Endothelial cell of umbilical vein (primary cell): Measurements from ENCODE around the gene MRGPRF. TPM values are rescaled to one million over a fixed set of nuclear protein-coding genes. Genes with fewer than 3 reads are reported as not detected.

ENCODE experiments used
- BruUV-seq: library from RNA; stranded (reverse); fragments of 400-500 nt; replicated peaks from 2 replicates; lab custom pipeline; 2021; lab: Mats Ljungman, UMichigan
- CTCF ChIA-PET: fragments of 300-600, 350-600 bp; sonication (Branson Sonifier 250); formaldehyde crosslinking; loops from one replicate; lab custom pipeline; 2021; ENCODE audit warnings: antibody characterized with exemption, inconsistent platforms; lab: Charles Lee
- POLR2A ChIA-PET: fragments of 300-600, 350-600 bp; sonication (Branson Sonifier 250); formaldehyde crosslinking; loops from one replicate; lab custom pipeline; 2021; ENCODE audit warnings: antibody characterized with exemption, inconsistent platforms; lab: Charles Lee
- DNase-seq: peaks from one replicate; pipeline ENCODE4 v3.0.0-alpha.2; 2011; ENCODE audit warnings: low read depth, low spot score
- FAIRE-seq: peaks from 2 replicates; lab custom pipeline; 2011; peaks lifted over from hg19 to GRCh38; lab: Jason Lieb, UNC
- H2AFZ ChIP-seq: 2 replicates; pipeline ENCODE4 v1.6.0; 2012; ENCODE audit warnings: low read depth, low read length, control low read depth, inconsistent platforms
- H3K27ac ChIP-seq: 2 replicates; pipeline ENCODE4 v1.5.1; 2011; ENCODE audit warnings: low read depth, mild to moderate bottlenecking, control low read depth, low read length, moderate library complexity; ENCODE audit not compliant: insufficient read depth
- H3K27me3 ChIP-seq, 2 experiments: 2 replicates each; pipeline versions ENCODE4 v1.6.0 to v1.6.1; 2011; ENCODE audit warnings: low read length in 2 of 2, mixed read lengths in 1 of 2; ENCODE audit not compliant: control insufficient read depth in 2 of 2, insufficient read depth in 2 of 2
- H3K36me3 ChIP-seq, 2 experiments: 2 replicates in 1 of 2; 3 replicates in 1 of 2; pipeline ENCODE4 v1.5.1; 2011; ENCODE audit warnings: low read length in 2 of 2, mild to moderate bottlenecking in 1 of 2, moderate library complexity in 1 of 2; ENCODE audit not compliant: control insufficient read depth in 2 of 2, insufficient read depth in 2 of 2; ENCODE audit errors: extremely low read depth in 1 of 2
- H3K4me1 ChIP-seq: 3 replicates; pipeline ENCODE4 v1.5.1; 2011; ENCODE audit warnings: mild to moderate bottlenecking, low read length; ENCODE audit not compliant: control insufficient read depth, insufficient read depth; ENCODE audit errors: extremely low read depth
- H3K4me2 ChIP-seq: 2 replicates; pipeline ENCODE4 v1.6.1; 2011; ENCODE audit warnings: low read length, control low read depth, mixed read lengths; ENCODE audit not compliant: insufficient read depth
- H3K4me3 ChIP-seq, 3 experiments: fragments of 200-600 bp in 1 of 3; sonication (generic), shearing (Covaris generic) in 1 of 3; replicated peaks in 1 of 3; 2 replicates each; pipeline ENCODE4 v1.5.1; 2011 to 2016; ENCODE audit warnings: control low read depth in 3 of 3, low read length in 3 of 3, mild to moderate bottlenecking in 2 of 3, inconsistent platforms in 1 of 3, low read depth in 1 of 3, moderate library complexity in 1 of 3; ENCODE audit not compliant: insufficient read depth in 1 of 3
- H3K79me2 ChIP-seq: 2 replicates; pipeline ENCODE4 v1.6.0; 2012; ENCODE audit warnings: low read length, inconsistent platforms; ENCODE audit not compliant: control insufficient read depth, insufficient read depth
- H3K9ac ChIP-seq: replicated peaks from 2 replicates; pipeline ENCODE3; 2011; ENCODE audit warnings: low read length, control low read depth; ENCODE audit not compliant: insufficient read depth; ENCODE audit errors: extremely low read depth
- H3K9me1 ChIP-seq: replicated peaks from 3 replicates; pipeline ENCODE4 v1.6.0; 2011; ENCODE audit warnings: mild to moderate bottlenecking, low read length; ENCODE audit not compliant: control insufficient read depth, insufficient read depth; ENCODE audit errors: extremely low read depth
- H3K9me3 ChIP-seq: replicated peaks from 2 replicates; pipeline ENCODE4 v1.5.1; 2012; ENCODE audit warnings: low read length, inconsistent platforms; ENCODE audit not compliant: control insufficient read depth, insufficient read depth
- H4K20me1 ChIP-seq: replicated peaks from 2 replicates; pipeline ENCODE3; 2011; ENCODE audit warnings: mild to moderate bottlenecking, low read length; ENCODE audit not compliant: control insufficient read depth, insufficient read depth; ENCODE audit errors: extremely low read depth
- EZH2 ChIP-seq: IDR thresholded peaks from 2 replicates; pipeline ENCODE4 v1.6.1; 2012; ENCODE audit warnings: borderline replicate concordance, low read depth, mild to moderate bottlenecking, moderate library complexity, low read length, inconsistent platforms; ENCODE audit not compliant: severe bottlenecking
- FOS ChIP-seq: IDR thresholded peaks from 2 replicates; pipeline ENCODE4 v1.6.1; 2011; ENCODE audit warnings: mild to moderate bottlenecking, low read length, moderate library complexity, borderline replicate concordance; ENCODE audit not compliant: insufficient read depth
- GATA2 ChIP-seq: IDR thresholded peaks from 2 replicates; pipeline ENCODE4 v1.7.0; 2011; ENCODE audit warnings: low read depth, mild to moderate bottlenecking, moderate library complexity, mixed read lengths, low read length; ENCODE audit not compliant: insufficient read length, insufficient read depth
- JUN ChIP-seq: IDR thresholded peaks from 2 replicates; pipeline ENCODE4 v1.6.1; 2011; ENCODE audit warnings: borderline replicate concordance, low read depth; ENCODE audit not compliant: insufficient read length, insufficient read depth
- MYC ChIP-seq: IDR thresholded peaks from one replicate; pipeline ENCODE4 v1.6.1; 2011; ENCODE audit warnings: mild to moderate bottlenecking, low read depth, low read length
- POLR2A ChIP-seq: IDR thresholded peaks from 2 replicates; pipeline ENCODE4 v1.6.1; 2012; ENCODE audit warnings: low read depth, mild to moderate bottlenecking, control low read depth, low read length
- POLR2AphosphoS5 ChIP-seq: IDR thresholded peaks from 2 replicates; pipeline ENCODE4 v1.6.1; 2012; ENCODE audit warnings: low read depth, mild to moderate bottlenecking, control low read depth, low read length, moderate library complexity; ENCODE audit not compliant: insufficient read depth
- dilution Hi-C: fragments of 300-500 bp; cut with MboI; formaldehyde crosslinking; loops from one replicate; pipeline ENCODE4 v1.15.0; 2019; ENCODE audit warnings: low sequenced_read_pairs; ENCODE audit not compliant: extremely low pct_ligation_motif_present
- intact Hi-C: fragments of 100-400 bp; cut with micrococcal nuclease; formaldehyde crosslinking; loops from one replicate; pipeline ENCODE4 v1.10.0; 2022
- polyA plus RNA-seq, 4 experiments: library from polyadenylated mRNA; depleted of rRNA in 3 of 4; stranded (reverse) in 3 of 4; unstranded in 1 of 4; fragments of >200 nt; gene quantifications; 2 replicates each; pipeline versions ENCODE4 v1.2.1 to v1.2.3, GENCODE V29; 2011 to 2012; ENCODE audit warnings: missing spikeins in 1 of 4
- total RNA-seq: library from RNA; stranded (reverse); gene quantifications from 2 replicates; pipeline ENCODE4 v1.2.3, GENCODE V29; 2021
- TF ChIP-seq, protein P1 (sequence below): IDR thresholded peaks from 2 replicates; pipeline ENCODE4 v1.6.1; 2011; ENCODE audit not compliant: insufficient read depth, insufficient read length
- TF ChIP-seq, protein P2 (sequence below), 2 donors: IDR thresholded peaks; 1 replicate in 1 of 2; 2 replicates in 1 of 2; pipeline ENCODE4 v1.5.1; 2011; ENCODE audit warnings: low read length in 2 of 2, mild to moderate bottlenecking in 2 of 2, moderate library complexity in 2 of 2, control low read depth in 1 of 2, inconsistent platforms in 1 of 2, low read depth in 1 of 2; ENCODE audit not compliant: insufficient read depth in 1 of 2; ENCODE audit errors: extremely low read depth in 1 of 2

MRGPRF gene
- total and polyA plus RNA-seq, 2 donors (not counting 3 experiments of a cell fraction or from before 2014, with no cell fraction given), result not detected

DNA sequence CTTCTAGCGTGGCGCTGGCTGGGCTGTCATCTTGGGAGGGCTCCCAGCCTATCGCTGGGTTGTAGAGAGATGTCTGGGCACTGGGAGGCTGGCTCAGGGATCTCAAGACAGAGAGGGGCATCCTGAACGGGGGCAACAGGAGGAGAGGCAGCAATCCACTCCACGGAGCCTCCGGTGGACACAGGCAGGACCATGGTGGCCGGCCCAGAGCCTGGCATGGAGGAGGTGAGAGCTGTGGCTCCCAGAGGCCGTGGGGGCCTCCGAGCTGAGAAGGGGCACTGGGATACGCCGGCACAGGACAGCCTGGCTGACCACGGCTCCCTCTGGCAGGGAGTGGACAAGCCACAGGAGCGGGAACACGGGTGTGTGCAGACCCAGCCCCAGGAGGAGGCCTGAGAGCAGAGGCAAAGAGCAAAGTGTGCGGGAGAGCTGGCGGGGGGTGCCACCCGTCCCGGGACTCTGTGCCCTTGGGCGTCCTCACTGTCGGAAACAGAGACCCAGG is 9.1 kb downstream of the MRGPRF start:
- Histone ChIP-seq H3K4me2 (no peak overlapping the region), H3K27me3 (peaks cover 0 to under 1% of the 10 kb centered on the region in 2 experiments), H3K27ac (no peak overlapping the region), H3K9ac (no peak overlapping the region), H3K9me3 (no peaks in the 10 kb centered on the region), H3K4me1 (peaks cover 4% of the 10 kb centered on the region), H3K36me3 (no peaks in the 10 kb centered on the region), H4K20me1 (no peaks in the 10 kb centered on the region), H3K9me1 (no peaks in the 10 kb centered on the region), H3K4me3 (no peak overlapping the region), H2AFZ (no peak overlapping the region), H3K79me2 (no peaks in the 10 kb centered on the region)
- no TSS peak for BruUV-seq
- ChIA-PET POLR2A (no interaction called here), CTCF (no interaction called here)
- intact Hi-C loops (no loop called here), dilution Hi-C loops (no loop called here)
- no peak for FAIRE-seq
- DNase-seq, result no peak
- TF ChIP-seq POLR2A, result no peak
- TF ChIP-seq GATA2, result no peak
- TF ChIP-seq MYC, result no peak
- TF ChIP-seq EZH2, result no peak
- TF ChIP-seq JUN, result no peak
- no peak for TF ChIP-seq POLR2AphosphoS5
- TF ChIP-seq, protein P1, sequence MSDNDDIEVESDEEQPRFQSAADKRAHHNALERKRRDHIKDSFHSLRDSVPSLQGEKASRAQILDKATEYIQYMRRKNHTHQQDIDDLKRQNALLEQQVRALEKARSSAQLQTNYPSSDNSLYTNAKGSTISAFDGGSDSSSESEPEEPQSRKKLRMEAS, result no peak
- no peak for TF ChIP-seq FOS
- TF ChIP-seq, protein P2, sequence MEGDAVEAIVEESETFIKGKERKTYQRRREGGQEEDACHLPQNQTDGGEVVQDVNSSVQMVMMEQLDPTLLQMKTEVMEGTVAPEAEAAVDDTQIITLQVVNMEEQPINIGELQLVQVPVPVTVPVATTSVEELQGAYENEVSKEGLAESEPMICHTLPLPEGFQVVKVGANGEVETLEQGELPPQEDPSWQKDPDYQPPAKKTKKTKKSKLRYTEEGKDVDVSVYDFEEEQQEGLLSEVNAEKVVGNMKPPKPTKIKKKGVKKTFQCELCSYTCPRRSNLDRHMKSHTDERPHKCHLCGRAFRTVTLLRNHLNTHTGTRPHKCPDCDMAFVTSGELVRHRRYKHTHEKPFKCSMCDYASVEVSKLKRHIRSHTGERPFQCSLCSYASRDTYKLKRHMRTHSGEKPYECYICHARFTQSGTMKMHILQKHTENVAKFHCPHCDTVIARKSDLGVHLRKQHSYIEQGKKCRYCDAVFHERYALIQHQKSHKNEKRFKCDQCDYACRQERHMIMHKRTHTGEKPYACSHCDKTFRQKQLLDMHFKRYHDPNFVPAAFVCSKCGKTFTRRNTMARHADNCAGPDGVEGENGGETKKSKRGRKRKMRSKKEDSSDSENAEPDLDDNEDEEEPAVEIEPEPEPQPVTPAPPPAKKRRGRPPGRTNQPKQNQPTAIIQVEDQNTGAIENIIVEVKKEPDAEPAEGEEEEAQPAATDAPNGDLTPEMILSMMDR (IDR thresholded peaks at IDR 0.05; ENCODE audit: extremely low read depth in 1 of 2, insufficient read depth in 1 of 2, low read depth in 1 of 2, low read length in 2 of 2), result no peak
